GM12878 (cell line): ENCODE results near the gene LIF. TPM values are rescaled to one million over a fixed set of nuclear protein-coding genes. Genes with fewer than 3 reads are reported as not detected.

ENCODE experiments used
- ATAC-seq: fragments of 200-7000 bp; cut with Tn5 transposase; 3 replicates; pipeline ENCODE4 v1.9.1; 2020; ENCODE audit warnings: mild to moderate bottlenecking, moderate library complexity
- BruUV-seq: library from RNA; stranded (reverse); fragments of 400-500 nt; replicated peaks from 2 replicates; lab custom pipeline; 2021; lab: Mats Ljungman, UMichigan
- CTCF ChIA-PET: fragments of 300-600 bp; sonication (Branson Sonifier 250); formaldehyde crosslinking; extraction: SDS; loops from one replicate; lab custom pipeline; 2021; ENCODE audit warnings: inconsistent platforms; lab: Yijun Ruan, JAX
- POLR2A ChIA-PET: fragments of 350-600 bp; formaldehyde crosslinking; extraction: SDS; loops from one replicate; lab custom pipeline; 2021; ENCODE audit warnings: inconsistent platforms; lab: Charles Lee
- RAD21 ChIA-PET: fragments of 300-600 bp; sonication (Branson Sonifier 250); formaldehyde crosslinking; loops from one replicate; lab custom pipeline; 2023; ENCODE audit warnings: antibody characterized with exemption; ENCODE audit not compliant: unreplicated experiment; lab: Charles Lee
- SMC1A ChIA-PET: fragments of 300-600 bp; sonication (Branson Sonifier 250); formaldehyde crosslinking; loops from one replicate; lab custom pipeline; 2023; ENCODE audit not compliant: unreplicated experiment, uncharacterized antibody; lab: Charles Lee
- DNase-seq: peaks from one replicate; pipeline ENCODE4 v3.0.0-alpha.2; 2011; ENCODE audit warnings: low read depth, low spot score
- FAIRE-seq: peaks from 3 replicates; lab custom pipeline; 2011; peaks lifted over from hg19 to GRCh38; lab: Jason Lieb, UNC
- H2AFZ ChIP-seq: 2 replicates; pipeline ENCODE4 v1.6.0; 2011; ENCODE audit warnings: low read depth, low read length, control low read depth; ENCODE audit not compliant: control insufficient read depth
- H3K27ac ChIP-seq: 2 replicates; pipeline ENCODE4 v1.5.1; 2011; ENCODE audit warnings: control low read depth; ENCODE audit not compliant: control insufficient read depth, insufficient read depth
- H3K27me3 ChIP-seq, 2 experiments: replicated peaks in 1 of 2; 2 replicates each; pipeline versions ENCODE4 v1.6.0 to v1.6.1; 2011; ENCODE audit warnings: low read length in 1 of 2; ENCODE audit not compliant: control insufficient read depth in 2 of 2, insufficient read depth in 2 of 2
- H3K36me3 ChIP-seq, 2 experiments: 2 replicates each; pipeline ENCODE4 v1.5.1; 2011; ENCODE audit warnings: low read length in 1 of 2; ENCODE audit not compliant: control insufficient read depth in 2 of 2, insufficient read depth in 2 of 2
- H3K4me1 ChIP-seq: 2 replicates; pipeline ENCODE4 v1.6.1; 2011; ENCODE audit warnings: mild to moderate bottlenecking, low read length, moderate library complexity, mixed read lengths; ENCODE audit not compliant: control insufficient read depth, insufficient read depth
- H3K4me2 ChIP-seq: 2 replicates; pipeline ENCODE4 v1.6.0; 2011; ENCODE audit warnings: control low read depth; ENCODE audit not compliant: control insufficient read depth, insufficient read depth
- H3K4me3 ChIP-seq: fragments of 200-600 bp; sonication (generic); 2 replicates; pipeline ENCODE4 v1.5.1; 2016
- H3K79me2 ChIP-seq: 2 replicates; pipeline ENCODE4 v1.6.0; 2011; ENCODE audit warnings: low read length; ENCODE audit not compliant: control insufficient read depth, insufficient read depth
- H3K9ac ChIP-seq: 2 replicates; pipeline ENCODE4 v1.8.0; 2011; ENCODE audit warnings: low read length, control low read depth, mixed read lengths; ENCODE audit not compliant: control insufficient read depth, insufficient read depth
- H3K9me3 ChIP-seq: replicated peaks from 3 replicates; pipeline ENCODE4 v1.5.1; 2011; ENCODE audit warnings: mild to moderate bottlenecking, low read length; ENCODE audit not compliant: control insufficient read depth, insufficient read depth
- H4K20me1 ChIP-seq: 2 replicates; pipeline ENCODE4 v1.6.0; 2011; ENCODE audit not compliant: control insufficient read depth, insufficient read depth
- CHD2 ChIP-seq: IDR thresholded peaks from 2 replicates; pipeline ENCODE4 v1.6.1; 2011; ENCODE audit warnings: low read depth, low read length, improper control_type of control experiment, borderline replicate concordance
- ETV6 ChIP-seq, 2 experiments: fragments of 450-650 bp in 1 of 2; IDR thresholded peaks in 1 of 2; conservative IDR thresholded peaks in 1 of 2; 2 replicates each; pipeline ENCODE4 v1.6.1; 2014; ENCODE audit warnings: antibody characterized with exemption in 1 of 2, borderline replicate concordance in 1 of 2, low read depth in 1 of 2, mild to moderate bottlenecking in 1 of 2, moderate library complexity in 1 of 2
- FOS ChIP-seq: IDR thresholded peaks from 3 replicates; pipeline ENCODE4 v1.6.1; 2011; ENCODE audit warnings: borderline replicate concordance; ENCODE audit not compliant: insufficient read length; ENCODE audit errors: extremely low read depth
- MLLT1 ChIP-seq: fragments of 450-650 bp; IDR thresholded peaks from 2 replicates; pipeline ENCODE4 v1.6.1; 2016; ENCODE audit warnings: mild to moderate bottlenecking
- NFIC ChIP-seq: IDR thresholded peaks from 2 replicates; pipeline ENCODE4 v1.6.1; 2012; ENCODE audit warnings: low read depth, mild to moderate bottlenecking, inconsistent platforms, low read length, moderate library complexity
- PBX3 ChIP-seq: IDR thresholded peaks from 2 replicates; pipeline ENCODE4 v1.6.1; 2011; ENCODE audit warnings: mild to moderate bottlenecking, low read depth, low read length, moderate library complexity; ENCODE audit not compliant: insufficient replicate concordance
- PML ChIP-seq: IDR thresholded peaks from 2 replicates; pipeline ENCODE4 v1.6.1; 2012; ENCODE audit warnings: low read length, inconsistent platforms
- RELA ChIP-seq: fragments of 450-650 bp; IDR thresholded peaks from 2 replicates; pipeline ENCODE4 v1.8.0; 2014; ENCODE audit warnings: borderline replicate concordance; ENCODE audit not compliant: partially characterized antibody
- SIX5 ChIP-seq: IDR thresholded peaks from 2 replicates; pipeline ENCODE4 v1.6.1; 2011; ENCODE audit warnings: mild to moderate bottlenecking, low read depth, low read length, moderate library complexity; ENCODE audit not compliant: severe bottlenecking
- SMARCA5 ChIP-seq: fragments of 450-650 bp; IDR thresholded peaks from 2 replicates; pipeline ENCODE4 v1.6.1; 2017; ENCODE audit warnings: mild to moderate bottlenecking
- TCF3 ChIP-seq: IDR thresholded peaks from 2 replicates; pipeline ENCODE4 v1.6.1; 2012; ENCODE audit warnings: low read depth, mild to moderate bottlenecking, low read length, borderline replicate concordance; ENCODE audit not compliant: insufficient read depth
- ZBED1 ChIP-seq: IDR thresholded peaks from 2 replicates; pipeline ENCODE4 v1.6.1; 2016; ENCODE audit warnings: borderline replicate concordance
- ZNF384 ChIP-seq: IDR thresholded peaks from 2 replicates; pipeline ENCODE4 v1.6.1; 2012; ENCODE audit warnings: low read depth, mild to moderate bottlenecking, low read length, improper control_type of control experiment, borderline replicate concordance
- WGBS: methylation state at CpG from one replicate; pipeline ENCODE4 v1.1.6; 2016; ENCODE audit warnings: low lambda C conversion rate; ENCODE audit not compliant: insufficient replicate concordance, insufficient coverage; ENCODE audit errors: missing lambda C conversion rate; 5-methylcytosine and 5-hydroxymethylcytosine counted together
- in situ Hi-C: fragments of 300-500 bp; cut with MboI; formaldehyde crosslinking; loops from 9 replicates; pipeline ENCODE4 v1.14.3; 2018; ENCODE audit warnings: mixed read lengths
- intact Hi-C: fragments of 100-400 bp; cut with micrococcal nuclease; formaldehyde crosslinking; loops from one replicate; pipeline ENCODE4 v1.14.2; 2022; ENCODE audit not compliant: unreplicated experiment
- polyA plus RNA-seq, 11 experiments: library from polyadenylated mRNA; depleted of rRNA in 4 of 11; unstranded in 6 of 11; stranded (reverse) in 5 of 11; fragments of >200 nt; fragmentation: Nextera tagmentation in 4 of 11; fragmentation: Illumina TruSeq in 1 of 11; extraction: Ambion mirVana in 4 of 11; extraction: Trizol in 1 of 11; gene quantifications; 1 replicate in 1 of 11; 2 replicates in 10 of 11; pipeline versions ENCODE4 v1.2.1 to v1.2.3, GENCODE V29; 2011 to 2016; ENCODE audit warnings: inconsistent platforms in 2 of 11, missing spikeins in 2 of 11, low read depth in 1 of 11
- total RNA-seq, 4 experiments: library from RNA; depleted of rRNA in 3 of 4; stranded (reverse); fragments of >200 nt in 3 of 4; fragmentation: Illumina TruSeq in 1 of 4; extraction: Trizol in 1 of 4; gene quantifications; 2 replicates each; pipeline versions ENCODE4 v1.2.1 to v1.2.3, GENCODE V29; 2013 to 2021

The LIF gene
- total and polyA plus RNA-seq, 10 of the 15 experiments (the other 5 are each of a cell fraction or from before 2014, with no cell fraction given), result 0.05 to 3.4 (median 0.97) TPM

- no peak overlapping the region for H3K9ac ChIP-seq
- 48% methylated on average over 5 of the region's 5 CpGs for WGBS
- SMC1A ChIA-PET, result interaction anchor here (1.0 kb wide), 1 partner anchor 117 kb away, joined by 3 read pairs; no protein-coding TSS in a partner anchor
- intact Hi-C loops, result no loop called here
- POLR2A ChIA-PET, result no interaction called here
- no peaks in the 10 kb centered on the region for H3K4me1 ChIP-seq
- H4K20me1 ChIP-seq, result no peaks in the 10 kb centered on the region
- H3K27me3 ChIP-seq, result 0 out of 4 replicates have a peak, but pooled peaks cover 0 to 3% of the 10 kb centered on the region in 2 experiments
- no peaks in the 10 kb centered on the region for H3K36me3 ChIP-seq
- H3K27ac ChIP-seq, result no peak overlapping the region
- in situ Hi-C loops, result no loop called here
- no peak for ATAC-seq
- no peak for DNase-seq
- RAD21 ChIA-PET, result interaction anchor here (1.0 kb wide), 1 partner anchor 43 kb away, joined by 3 read pairs; no protein-coding TSS in a partner anchor
- no peak overlapping the region for H3K4me2 ChIP-seq
- no peak overlapping the region for H2AFZ ChIP-seq
- no TSS peak for BruUV-seq
- no peaks in the 10 kb centered on the region for H3K9me3 ChIP-seq
- no peaks in the 10 kb centered on the region for H3K79me2 ChIP-seq
- no peak overlapping the region for H3K4me3 ChIP-seq
- CTCF ChIA-PET, result interaction anchor here (1.2 kb wide), 1 partner anchor 18 kb away, joined by 3 read pairs; no protein-coding TSS in a partner anchor
- FAIRE-seq, result no peak
- TF ChIP-seq ZNF384 (no peak), NFIC (no peak), PBX3 (no peak), MLLT1 (no peak), ETV6 (conservative IDR thresholded peaks at IDR 0.05 in 1 of 2, IDR thresholded peaks at IDR 0.05 in 1 of 2; ENCODE audit: borderline replicate concordance in 1 of 2, low read depth in 1 of 2) (no peak), TCF3 (no peak), ZBED1 (no peak), SIX5 (no peak), FOS (no peak), SMARCA5 (no peak), PML (no peak), RELA (no peak), CHD2 (no peak)
Measured at GRCh38 chr22:30236875-30237274, 9.7 kb downstream of the LIF start.
